ENCODE measurements around the gene UBE2V1.

DNA sequence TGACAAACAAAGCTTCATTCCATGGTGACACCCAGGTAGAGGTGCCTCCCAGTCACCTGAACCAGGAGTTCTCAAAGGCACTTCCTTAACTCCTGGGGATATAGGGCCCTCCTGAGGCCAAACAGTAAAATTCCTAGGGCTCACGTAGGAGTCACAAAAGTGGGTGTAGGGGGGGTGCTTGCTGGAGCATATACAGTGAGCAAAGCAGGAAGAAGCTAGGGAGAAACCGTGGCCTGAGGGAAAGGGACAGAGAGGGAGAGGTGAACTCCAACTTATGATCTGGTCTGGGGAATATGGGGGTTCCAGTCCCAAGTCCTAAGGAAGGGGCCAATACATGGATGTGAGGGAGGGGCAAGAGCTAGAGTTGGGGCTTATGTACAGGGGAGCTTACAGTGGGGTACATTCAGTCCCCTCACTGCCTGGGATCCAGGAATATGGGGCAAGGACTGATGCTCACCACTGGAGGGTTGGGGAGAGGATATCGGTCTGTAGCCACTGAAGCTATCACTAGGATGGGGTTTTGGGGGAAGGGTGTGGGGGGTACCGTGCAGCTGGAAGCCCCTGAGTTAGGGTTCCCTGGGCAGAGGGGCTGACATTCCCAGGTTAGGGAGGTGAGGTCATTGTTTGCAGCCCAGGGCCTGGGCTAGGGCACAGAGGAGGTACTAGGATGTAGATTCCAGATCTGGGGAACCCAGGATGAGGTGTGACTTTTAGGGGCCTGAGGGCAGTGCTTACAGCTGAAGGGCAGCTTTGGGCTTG lies 39.6 kb upstream of the UBE2V1 start:
- TF ChIP-seq, protein P1, sequence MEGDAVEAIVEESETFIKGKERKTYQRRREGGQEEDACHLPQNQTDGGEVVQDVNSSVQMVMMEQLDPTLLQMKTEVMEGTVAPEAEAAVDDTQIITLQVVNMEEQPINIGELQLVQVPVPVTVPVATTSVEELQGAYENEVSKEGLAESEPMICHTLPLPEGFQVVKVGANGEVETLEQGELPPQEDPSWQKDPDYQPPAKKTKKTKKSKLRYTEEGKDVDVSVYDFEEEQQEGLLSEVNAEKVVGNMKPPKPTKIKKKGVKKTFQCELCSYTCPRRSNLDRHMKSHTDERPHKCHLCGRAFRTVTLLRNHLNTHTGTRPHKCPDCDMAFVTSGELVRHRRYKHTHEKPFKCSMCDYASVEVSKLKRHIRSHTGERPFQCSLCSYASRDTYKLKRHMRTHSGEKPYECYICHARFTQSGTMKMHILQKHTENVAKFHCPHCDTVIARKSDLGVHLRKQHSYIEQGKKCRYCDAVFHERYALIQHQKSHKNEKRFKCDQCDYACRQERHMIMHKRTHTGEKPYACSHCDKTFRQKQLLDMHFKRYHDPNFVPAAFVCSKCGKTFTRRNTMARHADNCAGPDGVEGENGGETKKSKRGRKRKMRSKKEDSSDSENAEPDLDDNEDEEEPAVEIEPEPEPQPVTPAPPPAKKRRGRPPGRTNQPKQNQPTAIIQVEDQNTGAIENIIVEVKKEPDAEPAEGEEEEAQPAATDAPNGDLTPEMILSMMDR (IDR thresholded peaks at IDR 0.05; ENCODE audit: low read length) = no peak
- TF ChIP-seq EZH2phosphoT487 (IDR thresholded peaks at IDR 0.05; ENCODE audit: low read length) (no peak), EZH2 (optimal IDR thresholded peaks at IDR 0.05; ENCODE audit: low read depth, low read length) (no peak)
